Prostate gland (tissue), 2 donors: ENCODE measurements around the gene TMEM219.

ENCODE experiments used
- POLR2A ChIP-seq: fragments of 450-650 bp; IDR thresholded peaks from one replicate; pipeline ENCODE4 v1.6.1; 2016; ENCODE audit warnings: antibody characterized with exemption, mild to moderate bottlenecking
- POLR2AphosphoS5 ChIP-seq: sonication (generic); formaldehyde crosslinking; IDR thresholded peaks from one replicate; pipeline ENCODE4 v1.6.1; 2017; ENCODE audit warnings: antibody characterized with exemption
- TF ChIP-seq, protein P1 (sequence below), 4 experiments: fragments of 200-600 bp in 2 of 4; fragments of 450-650 bp in 2 of 4; sonication (generic) in 2 of 4; IDR thresholded peaks; 1 replicate in 3 of 4; 2 replicates in 1 of 4; pipeline ENCODE4 v1.5.1; 2016 to 2019; ENCODE audit warnings: antibody characterized with exemption in 4 of 4, mild to moderate bottlenecking in 2 of 4, moderate library complexity in 2 of 4

GRCh38 chr16:29925781-29926710 is 35.8 kb upstream of the TMEM219 start, which contains the start of gene KCTD13:
- TF ChIP-seq, protein P1, sequence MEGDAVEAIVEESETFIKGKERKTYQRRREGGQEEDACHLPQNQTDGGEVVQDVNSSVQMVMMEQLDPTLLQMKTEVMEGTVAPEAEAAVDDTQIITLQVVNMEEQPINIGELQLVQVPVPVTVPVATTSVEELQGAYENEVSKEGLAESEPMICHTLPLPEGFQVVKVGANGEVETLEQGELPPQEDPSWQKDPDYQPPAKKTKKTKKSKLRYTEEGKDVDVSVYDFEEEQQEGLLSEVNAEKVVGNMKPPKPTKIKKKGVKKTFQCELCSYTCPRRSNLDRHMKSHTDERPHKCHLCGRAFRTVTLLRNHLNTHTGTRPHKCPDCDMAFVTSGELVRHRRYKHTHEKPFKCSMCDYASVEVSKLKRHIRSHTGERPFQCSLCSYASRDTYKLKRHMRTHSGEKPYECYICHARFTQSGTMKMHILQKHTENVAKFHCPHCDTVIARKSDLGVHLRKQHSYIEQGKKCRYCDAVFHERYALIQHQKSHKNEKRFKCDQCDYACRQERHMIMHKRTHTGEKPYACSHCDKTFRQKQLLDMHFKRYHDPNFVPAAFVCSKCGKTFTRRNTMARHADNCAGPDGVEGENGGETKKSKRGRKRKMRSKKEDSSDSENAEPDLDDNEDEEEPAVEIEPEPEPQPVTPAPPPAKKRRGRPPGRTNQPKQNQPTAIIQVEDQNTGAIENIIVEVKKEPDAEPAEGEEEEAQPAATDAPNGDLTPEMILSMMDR (IDR thresholded peaks at IDR 0.05), result peak in 2 of 4 experiments; percentile 4 to 29
- TF ChIP-seq POLR2A, result peak; percentile 90
- peak; percentile 91 for TF ChIP-seq POLR2AphosphoS5
